Measurements from ENCODE around the gene KIR3DL2.
"Not testable (repeated sequence)": the region's sequence is repeated elsewhere in the genome, so short reads cannot be mapped to it uniquely, and the experiment has no call there.

- not testable (repeated sequence) for TF ChIP-seq POLR2A (IDR thresholded peaks at IDR 0.05; ENCODE audit: low read length); GATA1 (IDR thresholded peaks at IDR 0.05; ENCODE audit: low read depth, low read length)
These were observed 49.4 kb downstream of the KIR3DL2 start for GRCh38 chr19:54899646-54900045.

All from erythroblast (primary cell).